GM21737 (cell line): ENCODE results near the gene ROPN1B.
"Not testable (repeated sequence)": the region's sequence is repeated elsewhere in the genome, so short reads cannot be mapped to it uniquely, and the experiment has no call there.

Source experiments
- ATAC-seq: cut with Tn5 transposase; IDR thresholded peaks from one replicate; pipeline ENCODE4 v1.9.1; 2021; ENCODE audit warnings: mild to moderate bottlenecking, moderate library complexity; ENCODE audit not compliant: unreplicated experiment

The ROPN1B gene

DNA sequence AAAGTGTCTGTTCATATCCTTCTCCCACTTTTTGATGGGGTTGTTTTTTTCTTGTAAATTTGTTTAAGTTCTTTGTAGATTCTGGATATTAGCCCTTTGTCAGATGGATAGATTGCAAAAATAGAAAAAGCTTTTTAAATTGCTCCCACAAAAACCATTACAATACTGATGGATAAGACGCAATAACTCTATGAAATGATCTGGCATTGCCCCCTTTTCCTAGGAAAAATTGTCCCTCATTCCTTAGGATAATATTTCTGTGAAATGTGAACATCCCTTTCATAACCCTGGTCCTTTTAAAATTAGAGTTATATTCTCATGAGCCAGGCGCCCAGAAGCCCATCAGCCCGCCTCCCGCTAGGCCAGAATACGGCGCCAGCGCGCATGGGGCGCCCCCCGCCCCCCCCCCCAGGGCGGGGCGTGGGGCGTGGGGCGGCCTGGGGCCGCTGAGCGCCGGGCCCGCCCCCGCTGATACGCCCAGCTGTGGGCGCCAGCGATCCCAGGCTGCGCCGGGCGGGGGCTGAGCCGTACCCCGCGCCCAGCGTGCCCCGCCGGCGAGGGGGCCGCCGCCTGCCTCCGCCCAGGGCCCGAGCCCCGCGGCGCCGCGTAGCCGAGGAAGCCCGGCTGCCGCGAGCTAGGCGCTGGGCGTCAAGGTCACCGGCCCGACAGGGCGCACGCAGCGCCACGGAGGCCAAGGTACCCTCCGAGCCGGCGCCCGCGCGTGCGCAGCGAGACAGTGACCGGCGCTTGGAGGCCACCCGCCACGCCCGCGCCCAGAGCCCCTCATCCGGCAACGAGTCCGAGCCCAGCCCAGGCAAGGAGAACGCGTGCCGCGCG, 11.1 kb upstream of the ROPN1B start:
- no peak for ATAC-seq

DNA sequence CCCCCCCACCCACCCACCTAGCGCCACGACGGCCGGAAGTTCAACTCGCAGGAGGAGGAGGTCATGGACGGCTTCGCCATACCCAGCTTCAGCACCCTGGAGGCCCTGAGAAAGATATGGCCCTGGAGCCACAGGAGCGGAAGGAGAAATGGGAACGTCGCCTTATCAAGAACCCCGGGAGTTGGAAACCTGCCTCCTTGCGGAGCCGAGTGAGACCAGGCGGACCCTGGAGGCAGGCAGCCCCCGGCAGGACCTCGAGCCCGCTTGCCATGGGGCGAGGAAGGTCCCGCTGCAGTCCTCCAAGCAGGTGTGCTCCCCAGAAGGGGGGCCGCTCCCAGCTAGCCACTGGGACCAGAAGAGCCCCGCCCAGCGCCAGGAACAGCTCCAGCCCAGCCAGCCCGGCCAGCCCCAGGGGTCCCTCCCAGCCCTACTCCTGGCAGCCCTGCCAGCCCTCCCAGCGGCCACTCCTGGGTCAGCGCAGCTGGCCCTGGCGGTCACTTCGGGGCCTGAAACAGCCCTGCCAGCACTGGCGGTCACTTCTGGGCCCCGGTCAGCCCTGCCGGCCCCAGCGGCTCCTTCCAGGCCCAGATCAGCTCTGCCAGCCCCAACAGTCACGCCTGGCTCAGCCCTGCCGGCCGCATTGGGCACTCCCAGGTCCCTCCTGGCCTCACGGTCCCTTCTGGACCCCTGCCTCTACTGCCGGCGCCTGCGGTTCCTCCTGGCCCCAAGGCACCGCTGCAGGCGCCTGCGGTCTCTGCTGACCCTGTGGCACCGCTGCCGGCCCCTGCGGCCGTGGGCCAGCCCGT, 10.3 kb upstream of the ROPN1B start:
- ATAC-seq = no peak

DNA sequence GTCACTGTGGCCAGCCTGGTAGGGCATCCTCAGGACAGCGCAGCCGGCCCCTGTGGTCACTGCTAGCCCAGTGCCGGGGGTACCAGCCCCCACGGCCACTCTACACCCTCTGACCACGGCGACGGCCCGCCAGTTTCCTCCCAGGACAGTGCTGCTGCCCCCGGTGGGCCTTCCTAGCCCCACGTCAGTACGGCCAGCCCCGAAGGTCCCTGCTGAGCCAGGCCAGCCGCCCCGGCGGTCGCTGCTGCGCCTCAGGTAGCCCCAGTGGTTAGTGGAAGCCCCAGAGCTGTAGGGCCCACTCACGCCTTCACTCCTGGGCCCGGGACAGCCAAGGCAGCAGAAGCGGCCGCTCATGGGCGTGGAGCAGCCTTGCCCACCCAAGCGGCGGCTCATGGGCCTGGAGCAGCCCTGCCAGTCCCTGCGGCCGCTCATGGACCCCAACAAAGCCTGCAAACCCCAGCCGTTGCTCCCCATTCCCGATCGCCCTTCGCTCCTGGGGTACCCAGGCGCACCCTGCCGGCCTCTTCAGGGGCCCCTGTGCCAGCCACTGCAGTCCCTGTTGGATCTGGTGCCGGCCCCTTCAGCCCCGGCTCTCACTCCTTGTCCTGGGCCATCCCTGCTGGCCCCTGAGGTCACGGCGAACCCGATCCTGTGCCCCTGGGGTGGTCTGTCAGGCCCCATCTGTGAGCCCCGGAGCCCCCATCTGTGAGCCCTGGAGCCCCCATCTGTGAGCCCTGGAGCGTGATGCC, 9.5 kb upstream of the ROPN1B start:
- ATAC-seq = no peak

DNA sequence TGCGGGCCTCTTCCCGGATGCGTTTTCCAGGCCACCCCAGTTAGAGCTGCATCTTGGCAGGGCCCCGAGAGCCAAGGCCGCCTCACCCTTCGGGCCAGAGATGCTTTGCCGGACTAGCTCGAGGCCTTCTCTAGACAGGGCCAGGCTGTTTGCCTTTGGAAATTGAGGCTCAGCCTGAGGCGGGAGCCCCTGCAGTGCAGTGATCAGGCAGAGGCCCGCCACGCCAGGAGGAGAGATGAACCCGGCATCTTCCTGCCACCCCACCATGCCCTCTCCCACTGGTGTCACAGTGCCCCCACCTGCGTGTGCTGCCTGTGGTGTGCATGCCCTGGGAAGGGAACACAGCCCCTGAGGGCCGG, 8.9 kb upstream of the ROPN1B start:
- no peak for ATAC-seq

DNA sequence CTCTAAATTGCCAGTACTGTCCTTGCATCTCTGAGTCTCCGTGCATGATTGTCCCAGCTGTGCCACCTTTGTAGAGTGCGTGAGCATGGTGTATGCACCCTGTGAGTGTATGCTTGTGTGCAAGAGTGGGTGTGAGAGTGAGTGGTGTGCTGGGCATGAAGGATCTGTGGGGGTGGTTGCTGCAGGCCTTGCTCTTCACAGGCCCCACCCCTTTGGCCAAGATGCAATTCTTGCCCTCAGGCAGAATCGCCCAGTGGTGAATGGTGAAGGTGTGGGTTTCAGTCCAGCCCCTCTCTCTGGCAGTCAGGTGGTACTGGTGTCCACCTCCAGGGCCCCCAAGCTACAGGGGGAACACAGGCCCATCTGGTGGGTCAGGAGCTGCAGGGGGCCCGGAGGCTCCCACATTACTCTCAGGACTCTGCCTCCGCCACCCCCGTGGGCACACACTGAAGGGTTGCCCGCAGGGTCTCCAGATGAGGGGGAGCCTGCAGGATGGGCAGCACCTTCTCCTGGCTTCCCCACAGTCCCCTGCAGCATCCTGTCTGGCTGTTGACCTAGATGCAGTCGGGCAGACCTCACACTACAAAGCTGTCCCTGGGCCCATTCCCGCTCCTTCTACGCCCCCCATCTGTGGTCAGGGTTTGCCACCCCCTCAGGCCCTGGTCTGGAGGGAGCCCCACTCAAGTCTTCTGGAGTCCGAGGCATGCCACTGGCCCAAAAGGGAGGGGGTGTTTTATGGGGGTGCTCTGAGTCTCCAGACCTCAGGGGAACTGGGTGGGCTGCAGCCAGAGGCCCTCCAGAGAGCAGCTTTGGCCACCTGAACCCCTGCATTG, 8.3 kb upstream of the ROPN1B start:
- no peak for ATAC-seq

DNA sequence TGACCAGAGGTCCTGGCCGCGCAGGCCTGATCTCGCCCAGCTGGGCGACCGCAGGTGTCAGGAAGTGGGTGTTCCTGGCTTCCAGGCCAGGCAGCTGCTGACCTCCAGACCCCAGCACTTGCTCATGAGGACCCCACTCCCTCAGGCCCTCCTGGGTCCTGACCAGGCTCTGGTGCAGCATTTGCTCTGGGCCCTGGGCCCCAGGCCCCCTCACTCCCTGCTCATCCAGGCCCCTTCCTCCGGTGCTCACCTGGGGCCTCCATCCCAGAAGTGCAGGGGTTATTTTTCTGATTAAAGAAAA, 7.7 kb upstream of the ROPN1B start:
- ATAC-seq = no peak

DNA sequence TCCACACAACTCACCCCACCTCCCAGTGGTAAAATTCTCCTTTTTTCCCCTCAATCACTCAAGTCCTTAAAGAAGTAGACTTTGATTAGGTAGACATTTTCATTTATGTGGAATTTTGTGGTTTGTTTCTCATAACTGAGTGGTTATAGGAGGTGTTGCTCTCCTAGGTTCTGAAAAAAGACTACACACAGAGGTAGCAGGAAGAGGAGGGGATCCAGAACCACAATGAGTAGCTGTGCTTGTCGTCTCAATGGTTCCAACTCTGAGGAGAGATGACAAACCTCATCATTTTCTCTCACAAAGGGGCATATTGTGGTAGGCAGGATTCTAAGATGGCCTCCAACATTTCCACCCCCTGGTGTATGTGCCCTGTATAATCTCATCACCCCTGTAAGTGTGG, 5.1 kb upstream of the ROPN1B start:
- ATAC-seq = not testable (repeated sequence)

DNA sequence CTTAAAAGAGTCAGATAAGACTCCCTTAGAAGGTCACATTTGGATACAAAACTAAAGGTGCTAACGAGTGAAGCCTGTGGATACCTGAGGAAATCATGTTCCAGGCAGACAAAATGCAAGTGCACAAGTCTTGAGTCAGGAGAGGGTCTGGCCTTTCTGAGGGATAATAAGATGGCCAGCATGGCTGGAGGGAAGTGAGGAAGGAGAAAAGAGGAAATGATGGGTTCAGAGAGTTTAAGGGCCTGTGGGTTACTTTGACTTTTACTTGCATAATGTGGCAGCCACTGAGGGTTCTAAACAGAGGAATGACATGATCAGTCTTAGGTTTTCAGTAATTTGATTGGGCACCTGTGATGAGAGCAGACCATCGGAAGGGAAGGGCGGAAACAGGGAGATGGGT, 3.5 kb upstream of the ROPN1B start:
- ATAC-seq = no peak

DNA sequence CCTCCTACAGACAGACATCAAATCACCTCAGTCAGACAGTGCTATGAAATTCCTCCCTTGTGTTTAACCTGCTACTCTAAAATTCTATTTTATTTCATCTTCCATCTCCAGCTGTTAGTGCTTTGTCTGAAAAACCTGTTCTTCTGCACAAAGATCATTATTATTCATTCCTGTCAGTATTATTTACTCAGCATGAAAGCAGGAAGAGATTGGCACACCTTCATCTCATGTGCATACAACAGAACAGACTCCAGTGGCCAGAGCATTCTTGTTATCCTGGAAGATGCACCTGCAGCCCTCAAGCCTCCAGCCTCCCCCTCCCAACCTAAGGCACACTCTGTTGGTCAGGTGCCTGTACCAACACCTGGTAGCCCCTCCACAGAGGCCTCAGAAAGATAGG, 1.8 kb upstream of the ROPN1B start:
- no peak for ATAC-seq

DNA sequence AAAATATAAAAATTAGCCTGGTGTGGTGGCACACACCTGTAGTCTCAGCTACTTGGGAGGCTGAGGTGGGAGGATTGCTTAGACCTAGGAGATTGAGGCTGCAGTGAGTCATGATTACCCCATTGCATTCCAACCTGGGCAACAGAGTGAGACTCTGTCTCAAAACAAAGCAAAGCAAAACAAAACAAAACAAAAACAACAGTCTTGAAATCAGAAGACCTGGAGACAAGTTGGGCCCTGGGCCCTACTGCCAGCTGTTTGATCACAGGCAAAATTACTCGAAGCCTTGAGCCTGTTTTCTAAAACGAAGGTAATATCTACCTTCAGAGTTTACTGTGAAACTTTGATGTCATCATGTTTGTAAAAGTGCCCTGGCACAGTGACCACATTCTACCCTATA, 857 bp upstream of the ROPN1B start:
- ATAC-seq = not testable (repeated sequence)

DNA sequence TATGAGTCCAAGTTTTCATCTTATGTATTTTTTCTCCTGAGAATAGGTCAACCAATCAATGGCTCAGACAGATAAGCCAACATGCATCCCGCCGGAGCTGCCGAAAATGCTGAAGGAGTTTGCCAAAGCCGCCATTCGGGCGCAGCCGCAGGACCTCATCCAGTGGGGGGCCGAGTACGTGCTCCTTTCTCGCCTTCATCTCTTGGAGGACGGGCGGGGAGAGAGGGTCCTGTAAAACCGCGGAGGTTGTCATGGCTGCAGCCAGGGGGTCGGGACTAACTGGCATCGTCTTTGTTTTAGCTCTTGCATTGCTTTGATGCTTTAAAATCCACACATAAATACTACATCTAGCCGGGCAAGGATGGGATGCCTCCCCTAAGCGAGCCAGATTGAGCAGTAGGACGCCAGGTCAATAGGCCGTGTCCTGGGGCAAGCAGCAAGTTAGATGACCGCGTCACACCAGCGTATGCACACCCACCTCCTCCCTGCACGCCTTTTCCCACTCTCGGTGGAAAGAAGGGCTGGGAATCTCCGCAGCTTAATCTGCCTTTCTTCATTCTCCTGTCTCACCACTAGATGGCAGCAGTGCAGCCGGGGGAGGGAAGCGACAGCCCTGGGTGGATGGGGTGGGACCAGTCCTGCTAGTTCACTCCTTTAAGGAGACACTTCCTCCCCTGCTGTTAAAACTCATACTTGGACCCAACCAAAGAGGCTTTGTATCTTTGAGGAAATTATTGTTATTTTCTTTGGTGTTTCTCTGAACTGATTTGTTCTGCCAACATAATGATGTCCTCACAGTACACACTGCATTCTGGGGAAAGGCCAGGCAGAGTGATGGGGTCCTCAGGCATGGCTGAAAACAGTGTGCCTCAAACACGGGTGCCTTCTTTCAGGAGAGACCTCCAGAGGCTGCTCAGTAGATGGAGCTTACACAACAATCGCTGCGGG, 3.3 kb downstream of the ROPN1B start:
- not testable (repeated sequence) for ATAC-seq

DNA sequence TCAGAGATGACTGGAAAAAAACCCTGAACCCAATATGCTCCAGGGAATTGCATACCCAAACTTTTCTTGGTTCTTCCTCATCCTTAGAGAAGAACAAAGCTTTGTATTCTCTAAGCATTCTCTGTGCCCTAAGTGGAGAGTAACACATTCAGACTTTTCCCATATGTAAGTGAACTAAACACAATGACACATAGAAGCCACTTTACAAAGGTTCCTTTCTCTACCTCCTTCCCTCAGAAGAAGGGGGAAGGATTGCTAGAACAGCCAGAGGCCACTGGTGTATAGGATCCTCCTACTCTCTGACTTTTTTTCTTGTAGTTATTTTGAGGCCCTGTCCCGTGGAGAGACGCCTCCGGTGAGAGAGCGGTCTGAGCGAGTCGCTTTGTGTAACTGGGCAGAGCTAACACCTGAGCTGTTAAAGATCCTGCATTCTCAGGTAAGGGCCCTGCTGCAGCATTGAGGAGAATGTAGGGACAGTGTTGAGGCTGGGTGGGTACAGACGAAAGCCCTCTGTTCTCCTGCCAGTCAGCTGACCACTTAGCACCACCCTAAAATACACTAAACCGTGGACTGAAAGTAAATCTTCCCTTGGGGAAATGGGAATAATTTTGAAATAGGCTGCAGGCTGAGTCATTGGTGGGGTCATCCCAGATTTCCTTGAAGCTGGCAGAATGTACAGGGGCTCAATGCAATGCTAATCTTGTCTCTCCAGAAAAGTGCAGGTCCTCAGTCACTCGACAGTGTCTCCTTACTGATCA, 6.4 kb downstream of the ROPN1B start:
- ATAC-seq = not testable (repeated sequence)

DNA sequence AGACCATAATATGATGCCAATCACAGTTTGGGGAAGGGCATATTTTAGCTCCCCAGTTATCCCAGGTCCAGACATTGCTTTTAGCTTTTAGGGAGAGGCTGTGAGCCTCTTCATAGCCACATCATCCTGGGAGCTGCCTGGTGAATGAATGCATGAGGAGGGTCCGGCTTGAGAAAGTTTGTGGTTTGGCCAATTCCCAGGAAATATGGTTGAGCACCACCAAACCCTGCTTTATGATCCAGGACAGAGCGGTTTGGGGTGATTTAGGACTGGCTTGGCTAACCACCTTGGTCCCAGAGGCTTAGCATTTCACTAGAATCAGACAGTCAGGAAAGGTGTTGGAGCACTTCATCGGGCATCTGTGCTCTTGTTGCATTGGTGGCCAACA, 7.0 kb downstream of the ROPN1B start:
- not testable (repeated sequence) for ATAC-seq

DNA sequence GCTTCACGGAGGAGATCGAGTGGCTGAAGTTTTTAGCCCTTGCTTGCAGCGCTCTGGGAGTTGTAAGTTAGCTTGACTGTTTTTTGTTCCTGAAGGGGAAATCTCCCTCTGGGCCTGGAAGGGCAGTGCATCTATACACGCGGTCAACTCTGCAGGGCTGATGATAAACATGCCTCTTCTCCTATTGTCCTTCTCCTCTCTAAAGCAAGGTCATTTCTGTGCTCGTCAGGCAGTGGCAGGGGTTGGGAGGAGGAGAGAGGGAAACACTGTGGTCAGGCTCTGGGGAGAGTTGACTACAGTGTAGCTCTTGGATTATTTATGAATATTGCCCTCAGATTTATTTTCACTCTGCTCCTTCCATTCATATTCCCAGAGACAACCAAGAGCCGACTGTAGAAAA, 8.1 kb downstream of the ROPN1B start:
- not testable (repeated sequence) for ATAC-seq

DNA sequence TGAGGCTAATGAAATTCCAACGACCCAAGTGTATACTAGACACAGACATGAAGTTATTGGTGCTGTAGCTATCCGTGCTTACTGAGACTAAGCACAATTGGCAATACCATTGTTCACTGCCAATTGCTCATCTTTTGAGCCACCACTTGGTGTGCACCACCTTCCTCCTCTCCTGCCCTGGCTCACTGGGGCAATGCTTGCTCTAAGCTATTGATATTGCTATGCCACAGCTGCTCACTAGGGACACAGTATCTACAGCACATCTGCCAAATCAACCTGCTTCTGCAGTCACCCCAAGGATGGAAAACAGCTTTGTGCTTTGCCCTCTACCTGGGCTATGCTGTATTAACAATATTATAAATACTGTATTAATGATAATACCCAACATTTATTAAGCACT, 16.0 kb downstream of the ROPN1B start:
- ATAC-seq = not testable (repeated sequence)

DNA sequence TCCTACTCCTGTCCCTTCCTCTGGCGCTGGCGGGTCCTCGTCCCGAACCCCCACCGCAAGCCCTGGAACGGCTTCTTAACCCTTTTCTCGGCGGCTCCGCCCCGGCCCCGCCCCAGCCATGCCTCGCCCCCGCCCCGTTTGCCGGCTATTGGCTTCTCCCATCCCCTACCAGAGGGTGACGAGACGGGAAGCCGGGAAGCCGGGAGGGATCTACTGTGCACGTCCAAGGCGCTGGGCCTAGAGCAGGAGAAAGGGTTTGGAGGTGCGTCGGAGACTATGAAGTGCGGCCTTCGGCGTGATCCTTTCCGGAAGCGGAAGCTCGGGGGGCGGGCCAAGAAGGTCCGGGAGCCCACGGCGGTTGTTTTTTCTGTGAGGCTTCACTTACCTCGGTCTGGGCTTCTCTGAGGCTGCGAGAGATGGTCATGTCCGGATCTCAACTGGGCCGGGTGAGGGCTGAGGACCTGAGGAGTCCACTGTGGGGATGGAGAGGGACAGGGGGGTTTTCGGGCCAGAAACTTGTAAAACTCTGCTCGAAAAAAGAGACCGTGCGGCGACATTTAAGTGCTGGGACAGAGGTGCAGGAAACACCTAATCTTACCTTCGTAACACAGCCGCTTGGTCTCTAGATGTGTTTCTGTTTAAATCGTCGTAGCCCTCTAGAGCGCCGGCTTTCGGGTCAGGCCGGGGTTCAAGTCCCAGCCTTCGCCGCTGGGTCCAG, 21.4 kb downstream of the ROPN1B start:
- peak; percentile 89 for ATAC-seq

DNA sequence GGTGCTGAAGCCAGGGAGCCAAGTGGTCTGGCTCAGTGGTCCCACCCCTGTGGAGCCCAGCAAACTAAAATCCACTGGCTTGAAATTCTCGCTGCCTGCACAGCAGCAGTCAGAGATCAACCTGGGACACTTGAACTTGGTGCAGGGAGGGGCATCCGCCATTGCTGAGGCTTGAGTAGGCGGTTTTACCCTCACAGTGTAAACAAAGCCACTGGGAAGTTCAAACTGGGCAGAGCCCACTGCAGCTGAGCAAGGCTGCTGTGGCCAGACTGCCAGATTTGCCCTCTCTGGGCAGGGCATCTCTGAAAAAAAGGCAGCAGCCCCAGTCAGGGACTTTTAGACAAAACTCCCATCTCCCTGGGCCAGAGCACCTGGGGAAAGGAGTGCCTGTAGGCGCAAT, 27.8 kb downstream of the ROPN1B start:
- not testable (repeated sequence) for ATAC-seq

DNA sequence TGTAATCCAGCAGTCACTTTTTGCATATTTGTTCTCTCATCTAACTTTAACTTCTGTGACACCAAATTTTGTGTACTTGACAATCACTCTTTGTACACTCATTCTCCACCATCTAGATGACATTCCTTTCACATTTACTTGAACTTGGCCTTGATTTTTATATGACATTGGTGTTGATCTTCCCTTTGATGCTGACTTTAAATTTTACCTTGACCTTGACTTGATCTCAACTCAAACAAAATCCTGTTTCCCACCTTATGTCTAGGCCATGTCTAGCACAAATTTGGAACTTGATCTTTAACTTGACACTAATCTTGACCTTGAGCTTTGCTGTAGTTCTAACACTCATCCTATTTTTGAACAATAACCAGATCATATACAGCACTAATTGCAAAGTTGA, 33.2 kb downstream of the ROPN1B start:
- ATAC-seq = no peak
